Measurements from ENCODE around the gene SLC38A7. TPM values are rescaled to one million over a fixed set of nuclear protein-coding genes. Genes with fewer than 3 reads are reported as not detected.

Gene SLC38A7
- total RNA-seq, 1 experiment from 2014 or later, result 26.6 TPM

- peaks cover 4% of the 10 kb centered on the region for H3K27me3 Mint-ChIP-seq (ENCODE audit: low read depth)
These were observed 45.3 kb downstream of the SLC38A7 start for GRCh38 chr16:58639230-58639629.

More at GRCh38 chr16:58639230-58639629, 45.3 kb downstream of the SLC38A7 start:
- Histone ChIP-seq H4K91ac (ENCODE audit: insufficient read length, low read depth, low read length) (no peak overlapping the region), H3K14ac (ENCODE audit: insufficient read depth, low read length) (no peak overlapping the region), H2BK12ac (ENCODE audit: insufficient read length, low read depth, low read length) (no peak overlapping the region), H2BK15ac (ENCODE audit: low read depth, low read length) (no peak overlapping the region), H3K27ac (ENCODE audit: insufficient read length, low read depth, low read length) (no peak overlapping the region), H3K9ac (ENCODE audit: extremely low read depth, insufficient read length, low read length) (no peak overlapping the region), H4K5ac (ENCODE audit: insufficient read length, low read depth, low read length) (no peak overlapping the region), H3K56ac (ENCODE audit: insufficient read length, low read depth, low read length) (no peak overlapping the region), H3K23ac (ENCODE audit: insufficient read length, low read depth, low read length) (no peak overlapping the region), H4K8ac (replicated peaks; ENCODE audit: insufficient read length, low read depth, low read length) (no peak overlapping the region), H3K4me2 (ENCODE audit: insufficient read depth, insufficient read length, low read length) (no peak overlapping the region), H2AFZ (ENCODE audit: low read length) (no peak overlapping the region), H2BK120ac (ENCODE audit: low read depth, low read length, poor library complexity, severe bottlenecking) (no peak overlapping the region), H3K9me3 (ENCODE audit: control insufficient read depth, low read depth, low read length) (no peaks in the 10 kb centered on the region), H3K18ac (ENCODE audit: insufficient read length, low read depth, low read length) (no peak overlapping the region), H3K27me3 (ENCODE audit: insufficient read depth, low read length) (no peaks in the 10 kb centered on the region), H3K23me2 (ENCODE audit: insufficient read length, low read depth, low read length, poor library complexity, severe bottlenecking) (peaks cover 2% of the 10 kb centered on the region), H2BK5ac (ENCODE audit: insufficient read length, low read length) (no peak overlapping the region), H3K79me1 (ENCODE audit: insufficient read depth, low read depth, low read length, poor library complexity, severe bottlenecking) (no peaks in the 10 kb centered on the region), H4K20me1 (ENCODE audit: control insufficient read depth, insufficient read depth, insufficient read length) (no peaks in the 10 kb centered on the region), H3T11ph (ENCODE audit: low read length) (no peak overlapping the region), H2BK20ac (ENCODE audit: low read depth, low read length, poor library complexity, severe bottlenecking) (no peak overlapping the region), H3K4ac (ENCODE audit: low read depth, low read length) (no peak overlapping the region), H3K79me2 (ENCODE audit: insufficient read depth, low read length) (no peaks in the 10 kb centered on the region), H2AK5ac (ENCODE audit: insufficient read length, low read length) (no peak overlapping the region), H3K4me1 (ENCODE audit: insufficient read depth, low read length) (no peaks in the 10 kb centered on the region)
- Mint-ChIP-seq H3K4me3 (no peak overlapping the region), H3K4me1 (no peaks in the 10 kb centered on the region), H3K27ac (no peak overlapping the region), H3K9me3 (no peaks in the 10 kb centered on the region), H3K36me3 (ENCODE audit: insufficient read depth in 1 of 3, low read depth in 3 of 3) (no peaks in the 10 kb centered on the region)
- DNase-seq, result no peak
- TF ChIP-seq, protein P1, sequence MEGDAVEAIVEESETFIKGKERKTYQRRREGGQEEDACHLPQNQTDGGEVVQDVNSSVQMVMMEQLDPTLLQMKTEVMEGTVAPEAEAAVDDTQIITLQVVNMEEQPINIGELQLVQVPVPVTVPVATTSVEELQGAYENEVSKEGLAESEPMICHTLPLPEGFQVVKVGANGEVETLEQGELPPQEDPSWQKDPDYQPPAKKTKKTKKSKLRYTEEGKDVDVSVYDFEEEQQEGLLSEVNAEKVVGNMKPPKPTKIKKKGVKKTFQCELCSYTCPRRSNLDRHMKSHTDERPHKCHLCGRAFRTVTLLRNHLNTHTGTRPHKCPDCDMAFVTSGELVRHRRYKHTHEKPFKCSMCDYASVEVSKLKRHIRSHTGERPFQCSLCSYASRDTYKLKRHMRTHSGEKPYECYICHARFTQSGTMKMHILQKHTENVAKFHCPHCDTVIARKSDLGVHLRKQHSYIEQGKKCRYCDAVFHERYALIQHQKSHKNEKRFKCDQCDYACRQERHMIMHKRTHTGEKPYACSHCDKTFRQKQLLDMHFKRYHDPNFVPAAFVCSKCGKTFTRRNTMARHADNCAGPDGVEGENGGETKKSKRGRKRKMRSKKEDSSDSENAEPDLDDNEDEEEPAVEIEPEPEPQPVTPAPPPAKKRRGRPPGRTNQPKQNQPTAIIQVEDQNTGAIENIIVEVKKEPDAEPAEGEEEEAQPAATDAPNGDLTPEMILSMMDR (conservative IDR thresholded peaks at IDR 0.05), result no peak
- no CpG with 5 or more reads among the region's 4 CpGs for WGBS (ENCODE audit: extremely low coverage, insufficient read length, low lambda C conversion rate)
